HG02642 (cell line): ENCODE measurements around the gene CPVL.

ENCODE experiments used
- ATAC-seq: cut with Tn5 transposase; IDR thresholded peaks from one replicate; pipeline ENCODE4 v1.9.1; 2021; ENCODE audit warnings: mild to moderate bottlenecking; ENCODE audit not compliant: unreplicated experiment, poor library complexity

Gene CPVL

DNA sequence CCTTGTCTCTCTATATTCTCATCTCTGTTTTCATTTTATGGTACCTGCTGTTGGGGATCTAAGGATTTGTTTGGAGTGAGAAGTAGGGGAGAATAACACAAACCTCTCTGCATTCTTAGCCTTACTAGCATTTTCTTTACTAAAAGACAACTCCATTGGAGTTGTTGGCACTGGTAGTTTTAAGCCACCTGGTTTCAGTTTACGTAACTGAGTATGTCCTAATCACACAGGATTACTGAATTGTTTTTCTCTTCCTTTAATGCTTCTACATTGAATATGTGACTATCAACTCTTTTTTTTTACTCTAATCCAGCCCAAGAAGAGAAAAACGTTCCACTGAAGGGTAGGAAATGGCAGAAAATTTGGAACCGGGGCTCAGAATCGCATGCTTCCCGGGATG, 158.2 kb downstream of the CPVL start:
- ATAC-seq: no peak

- ATAC-seq: no peak
These were observed 159.6 kb downstream of the CPVL start for GRCh38 chr7:28986765-28987110.

DNA sequence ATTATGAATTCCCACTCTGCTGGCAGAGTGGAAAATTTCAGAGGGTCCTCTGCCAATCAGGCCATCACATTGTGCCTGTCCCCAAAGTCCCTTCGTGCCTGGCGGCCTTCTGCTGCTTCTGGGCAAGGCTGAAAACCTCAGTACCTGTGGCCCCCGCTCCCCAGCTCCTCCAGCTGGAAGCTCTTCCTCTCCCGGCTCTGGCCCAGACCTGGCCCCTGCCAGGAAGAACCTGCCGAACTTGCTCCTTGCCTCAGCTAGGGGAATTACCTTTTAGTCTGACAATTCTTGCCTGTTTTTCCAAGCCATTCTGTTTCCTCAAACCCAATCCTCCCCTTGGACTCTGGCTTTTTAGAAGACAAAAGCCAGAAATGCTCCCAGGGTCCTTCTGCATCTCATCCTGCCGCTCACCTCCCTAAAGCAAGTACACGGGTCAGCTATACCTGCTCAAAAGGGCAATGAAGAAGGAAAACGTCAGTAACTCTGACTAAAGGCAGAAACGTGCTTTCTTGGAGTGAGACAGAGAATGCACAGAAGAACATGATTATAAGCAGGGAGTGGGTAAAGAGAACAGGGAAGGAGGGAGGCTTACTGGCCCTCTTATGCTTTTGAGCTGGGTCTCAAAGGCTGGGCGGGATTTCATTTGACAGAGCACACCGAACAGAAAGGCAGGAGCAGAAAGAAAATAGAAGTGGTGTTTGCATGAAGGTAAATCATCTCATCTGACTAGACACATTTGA, 160.1 kb downstream of the CPVL start:
- ATAC-seq: no peak

- ATAC-seq: no peak
These were observed 161.7 kb downstream of the CPVL start for GRCh38 chr7:28984631-28985030.

DNA sequence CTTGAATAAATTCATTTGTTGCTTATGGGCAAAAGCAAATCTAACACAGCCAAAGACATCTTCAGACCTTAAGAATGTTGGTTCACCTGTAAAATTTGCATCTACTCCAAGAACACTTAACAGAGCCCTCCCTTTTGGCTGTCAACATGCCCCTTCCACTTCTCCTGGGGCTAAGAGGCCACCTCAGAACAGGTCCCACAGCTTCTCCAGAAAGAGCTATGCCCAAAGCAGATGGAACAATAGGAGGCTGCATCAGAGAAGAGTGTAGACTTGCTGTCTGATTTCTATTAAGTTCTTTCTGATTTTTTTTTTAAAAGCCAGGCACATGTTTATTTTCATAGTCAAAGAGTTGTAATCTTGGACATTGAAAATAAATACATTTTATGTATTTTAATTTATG, 162.1 kb downstream of the CPVL start:
- no peak for ATAC-seq

DNA sequence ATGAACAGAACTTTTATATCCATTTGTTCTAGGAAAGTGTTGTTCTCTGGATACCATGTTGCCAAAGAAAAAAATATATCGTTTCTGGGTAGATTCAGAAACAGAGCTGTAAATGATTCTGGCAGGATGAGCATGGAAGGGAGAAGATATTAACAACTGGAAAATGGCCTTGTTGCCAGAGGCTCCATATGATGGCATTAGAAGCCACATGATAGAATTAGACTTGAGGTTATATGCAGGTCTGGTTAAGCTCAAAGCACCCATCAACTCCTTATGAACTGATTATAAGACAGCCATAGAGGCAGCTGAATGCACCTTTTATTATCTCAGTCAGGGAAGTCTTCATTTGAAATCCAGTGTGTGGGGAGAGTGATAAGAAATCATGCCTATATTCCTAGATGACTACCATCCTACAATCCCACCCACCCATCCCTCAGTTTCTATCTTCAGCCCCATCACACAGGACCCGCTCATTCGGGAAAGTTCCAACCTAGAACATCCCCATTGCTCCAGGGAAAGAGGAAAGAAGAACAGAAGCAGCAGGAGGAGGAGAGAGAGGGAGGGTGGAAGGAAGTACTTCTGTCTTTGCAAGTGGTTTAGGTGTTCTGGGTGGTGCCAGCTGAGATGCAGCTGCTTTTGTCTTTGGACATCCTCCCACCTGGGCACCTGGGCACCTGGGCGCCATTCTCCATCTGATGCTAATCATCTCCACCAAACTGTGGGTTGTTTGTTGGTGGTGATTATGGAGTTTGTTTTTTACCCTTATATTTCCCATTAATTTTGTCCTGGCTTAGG, 162.7 kb downstream of the CPVL start:
- ATAC-seq: no peak

GRCh38 chr7:28981161-28981465, 165.2 kb downstream of the CPVL start:
- no peak for ATAC-seq

- no peak for ATAC-seq
These were observed 165.7 kb downstream of the CPVL start for GRCh38 chr7:28980451-28981160.

DNA sequence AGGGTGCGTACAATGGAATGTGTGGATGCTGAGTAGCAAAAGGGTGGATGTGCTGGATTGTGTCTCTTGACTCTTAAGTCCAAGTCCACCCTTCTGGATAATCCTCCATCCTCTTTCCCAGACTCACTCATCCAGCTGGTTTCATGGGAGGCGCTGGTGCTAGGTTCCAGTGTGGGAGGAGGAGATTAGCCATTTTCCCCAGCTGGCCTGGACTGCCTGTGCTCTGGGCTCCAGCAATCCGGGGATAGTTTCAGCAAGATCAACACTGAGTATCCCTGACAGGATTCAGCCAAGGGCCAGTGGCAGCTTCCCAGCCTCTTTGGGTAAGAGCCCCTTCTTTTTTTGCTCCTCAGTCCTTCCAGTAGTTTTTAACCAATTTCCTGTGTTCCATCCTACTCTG, 166.6 kb downstream of the CPVL start:
- no peak for ATAC-seq

DNA sequence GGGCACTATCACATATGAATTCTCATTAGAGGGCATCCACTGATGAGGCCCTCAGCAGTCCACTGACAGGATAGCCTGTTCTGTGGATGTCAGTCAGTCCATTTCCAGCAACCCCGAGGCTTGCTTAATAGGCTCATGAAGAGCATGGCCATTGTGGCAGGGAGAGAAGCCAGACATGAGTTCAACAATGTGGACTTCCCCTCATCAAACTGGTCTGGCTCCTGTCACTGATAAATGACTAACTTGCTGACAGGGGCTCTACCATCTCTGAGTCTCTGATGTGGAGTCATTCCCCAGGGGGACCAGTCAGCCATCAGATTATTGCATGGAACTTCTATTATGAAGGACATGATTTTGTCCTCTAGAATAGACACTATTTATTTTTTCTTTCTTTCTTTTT, 168.5 kb downstream of the CPVL start:
- no peak for ATAC-seq

- ATAC-seq: no peak
These were observed 170.3 kb downstream of the CPVL start for GRCh38 chr7:28976022-28976421.

DNA sequence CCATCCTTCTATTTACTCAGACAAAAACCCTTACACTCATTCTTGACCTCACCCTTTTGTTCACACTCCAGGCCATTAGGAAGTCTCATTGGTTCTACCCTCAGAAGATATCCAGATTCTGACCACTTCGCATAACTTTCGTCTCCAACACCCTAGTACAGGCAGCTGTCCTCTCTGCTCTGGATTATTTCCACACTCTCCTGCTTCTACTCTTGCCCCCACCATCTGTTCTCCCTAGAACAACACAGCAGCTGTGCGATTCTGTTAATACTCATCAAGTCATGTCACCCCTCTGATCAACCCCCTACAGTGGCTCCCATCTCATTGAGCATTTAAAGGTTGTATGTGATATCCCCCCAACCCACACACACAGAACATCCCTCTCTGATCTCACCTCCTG, 172.7 kb downstream of the CPVL start:
- no peak for ATAC-seq

DNA sequence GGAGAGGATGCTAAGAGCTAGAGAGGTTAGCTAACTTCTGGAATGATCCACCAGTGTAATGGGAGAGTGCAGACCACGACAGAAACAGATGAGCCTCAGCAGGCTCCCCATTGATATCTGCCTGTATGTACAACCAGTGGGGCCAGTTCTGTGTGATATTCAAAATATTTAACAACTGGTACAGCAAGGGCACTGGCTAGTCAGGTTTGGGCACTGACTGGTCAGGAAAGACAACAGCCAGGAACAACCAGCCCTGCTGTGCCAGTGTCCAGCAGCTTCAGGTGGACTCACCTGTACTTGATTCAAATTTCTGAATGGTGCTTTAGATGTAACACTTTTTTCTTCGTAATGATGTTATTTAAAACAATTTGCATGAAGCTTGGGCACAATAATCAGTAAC, 182.3 kb downstream of the CPVL start:
- ATAC-seq: no peak

- ATAC-seq: no peak
These were observed 184.4 kb downstream of the CPVL start for GRCh38 chr7:28961972-28962371.

- no peak for ATAC-seq
These were observed 186.1 kb downstream of the CPVL start for GRCh38 chr7:28960071-28960840.

- no peak for ATAC-seq
These were observed 187.4 kb downstream of the CPVL start for GRCh38 chr7:28958980-28959347.

- no peak for ATAC-seq
These were observed 187.9 kb downstream of the CPVL start, which contains the start of gene TRIL for GRCh38 chr7:28958235-28958979. Gene TRIL, minus strand, starts transcription at chr7:28958330. Its CDS starts 284 bp downstream, at chr7:28958046.

GRCh38 chr7:28957751-28958234, 188.5 kb downstream of the CPVL start:
- ATAC-seq: no peak

- no peak for ATAC-seq
These were observed 189.1 kb downstream of the CPVL start for GRCh38 chr7:28957064-28957750.
